GM21825 (cell line): ENCODE measurements around the gene CGGBP1.
A peak's percentile ranks its signal among the peaks of the same experiment; 100 is the strongest.

Experiments
- ATAC-seq: cut with Tn5 transposase; IDR thresholded peaks from one replicate; pipeline ENCODE4 v1.9.1; 2021; ENCODE audit warnings: mild to moderate bottlenecking, moderate library complexity; ENCODE audit not compliant: unreplicated experiment

The CGGBP1 gene, protein sequence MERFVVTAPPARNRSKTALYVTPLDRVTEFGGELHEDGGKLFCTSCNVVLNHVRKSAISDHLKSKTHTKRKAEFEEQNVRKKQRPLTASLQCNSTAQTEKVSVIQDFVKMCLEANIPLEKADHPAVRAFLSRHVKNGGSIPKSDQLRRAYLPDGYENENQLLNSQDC

GRCh38 chr3:88058581-88059379, at the start of gene CGGBP1, which contains the start of gene ZNF654:
TSS of gene CGGBP1 (minus strand) at chr3:88059005. CDS start at chr3:88055976, 3,029 bp downstream.
TSS of gene ZNF654 (plus strand) at chr3:88059255. CDS start at chr3:88059320, 65 bp downstream.
- peak; percentile 95 for ATAC-seq

DNA sequence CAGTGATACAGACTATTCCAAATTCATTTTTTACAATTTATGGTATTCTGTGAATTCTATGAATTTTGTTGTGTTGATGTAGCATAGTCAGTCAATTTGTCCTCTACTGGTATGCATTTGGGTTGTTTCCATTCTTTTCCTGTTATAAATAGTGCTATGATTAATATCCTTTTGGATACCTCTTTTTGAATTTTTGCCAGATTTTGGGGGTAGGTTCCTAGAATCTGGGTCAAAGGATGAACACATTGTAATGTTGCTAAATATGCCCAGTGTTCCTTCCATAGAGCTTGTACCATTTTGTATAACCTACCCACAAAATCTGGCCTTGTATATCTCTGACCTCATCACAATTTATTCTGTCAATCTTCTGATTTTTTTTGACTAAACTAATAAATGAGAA, 46.5 kb upstream of the CGGBP1 start:
- no peak for ATAC-seq

DNA sequence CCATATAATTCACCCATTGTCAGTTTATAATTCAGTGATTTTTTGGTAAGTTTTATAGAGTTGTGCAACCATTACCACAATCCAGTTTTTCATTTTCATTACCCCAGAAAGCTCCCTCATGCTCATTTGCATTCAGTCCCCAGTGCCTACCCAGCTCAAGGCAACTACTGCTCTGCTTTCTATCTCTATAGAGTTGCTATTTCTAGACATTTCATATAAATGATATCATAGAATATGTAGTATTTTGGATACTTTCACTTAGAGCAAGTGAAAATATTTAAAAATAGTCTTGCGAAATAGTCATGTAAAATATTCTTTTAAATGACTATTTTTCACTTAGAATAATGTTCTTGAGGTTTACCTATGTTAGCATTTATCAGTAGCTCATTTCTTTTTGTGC, 42.3 kb upstream of the CGGBP1 start:
- no peak for ATAC-seq

GRCh38 chr3:88093266-88093665, 34.5 kb upstream of the CGGBP1 start:
- ATAC-seq: no peak

DNA sequence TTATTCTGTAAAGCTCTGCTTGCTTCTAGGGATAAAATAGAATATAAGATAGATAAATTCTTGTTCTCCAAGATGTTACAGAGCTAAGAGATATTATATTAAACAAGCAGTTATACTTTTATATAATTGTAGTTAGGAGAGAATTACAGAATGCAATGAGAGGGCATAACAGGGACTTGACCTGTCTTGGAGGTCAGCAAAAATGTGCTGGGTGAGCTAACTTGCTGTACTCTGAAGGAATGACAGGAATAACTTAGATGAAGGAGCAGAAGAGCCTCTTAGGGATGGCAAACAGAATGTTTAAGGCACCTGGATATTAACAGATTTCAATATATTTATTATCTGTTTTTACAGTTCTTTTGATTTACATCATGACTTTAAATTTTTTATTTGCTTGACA, 33.5 kb upstream of the CGGBP1 start:
- ATAC-seq: no peak

- ATAC-seq: no peak
Observed at GRCh38 chr3:88090681-88091080, 31.9 kb upstream of the CGGBP1 start.

DNA sequence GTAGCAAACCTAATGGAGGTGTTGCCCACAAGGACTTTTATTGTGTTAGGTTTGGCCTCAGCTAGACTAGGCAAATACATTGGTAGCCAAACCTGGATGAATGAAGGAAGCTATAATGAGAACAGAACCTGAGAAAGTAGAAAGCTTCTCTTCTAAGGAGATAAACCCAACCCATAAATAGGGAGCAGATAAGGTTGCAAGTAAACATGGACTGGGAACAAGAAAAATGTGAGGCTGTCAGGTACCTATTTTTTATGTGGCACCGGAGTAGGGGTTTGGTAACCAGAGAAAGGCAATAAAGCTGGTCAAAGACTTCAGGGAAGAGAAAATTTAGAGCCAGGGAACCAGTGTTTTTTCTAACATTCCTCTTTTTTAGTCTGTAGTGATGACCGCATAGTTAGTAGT, 25.3 kb upstream of the CGGBP1 start:
- no peak for ATAC-seq

GRCh38 chr3:88082854-88083253, 24.0 kb upstream of the CGGBP1 start:
- ATAC-seq: no peak

DNA sequence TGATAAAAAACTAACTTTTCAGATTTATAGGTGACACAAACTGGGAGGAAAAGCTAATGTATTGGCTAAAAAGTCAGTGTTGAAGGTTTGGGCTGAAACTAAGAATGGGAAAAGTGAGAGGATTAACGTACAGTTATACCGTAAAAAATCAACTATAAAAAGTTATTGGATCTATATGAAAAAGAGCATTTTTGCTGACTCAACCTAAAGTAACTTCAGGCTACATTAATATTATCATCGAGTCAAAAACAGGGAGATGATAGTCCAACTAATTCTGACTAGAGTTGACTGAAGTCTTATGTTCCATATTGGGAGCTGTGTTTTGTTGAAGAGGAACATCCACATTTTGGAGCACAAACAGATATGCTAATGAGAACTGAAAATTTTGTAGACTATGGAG, 20.1 kb upstream of the CGGBP1 start:
- ATAC-seq: no peak

- ATAC-seq: no peak
Observed at GRCh38 chr3:88076712-88077111, 17.9 kb upstream of the CGGBP1 start.

- ATAC-seq: no peak
Observed at GRCh38 chr3:88075497-88075896, 16.7 kb upstream of the CGGBP1 start.

GRCh38 chr3:88075072-88075471, 16.3 kb upstream of the CGGBP1 start:
- ATAC-seq: no peak

- no peak for ATAC-seq
Observed at GRCh38 chr3:88061746-88062145, 2.9 kb upstream of the CGGBP1 start.

- no peak for ATAC-seq
Observed at GRCh38 chr3:88059380-88060170, 770 bp upstream of the CGGBP1 start.

DNA sequence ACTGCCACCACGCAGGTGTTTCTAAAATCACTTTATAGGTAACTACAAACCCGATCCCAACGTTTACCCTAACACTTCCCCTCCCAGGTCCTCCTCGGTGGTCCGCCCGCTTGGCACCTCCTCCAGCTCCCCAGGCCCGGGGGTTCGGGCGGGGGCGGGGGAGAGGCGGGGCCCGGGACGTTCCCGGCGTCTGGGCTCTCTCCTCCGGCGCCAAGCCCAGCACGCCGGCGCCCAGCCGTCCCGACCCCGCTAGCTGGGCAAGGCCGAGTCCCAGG, 562 bp downstream of the CGGBP1 start:
- ATAC-seq: no peak

- ATAC-seq: no peak
Observed at GRCh38 chr3:88057630-88058305, 1.0 kb downstream of the CGGBP1 start.

GRCh38 chr3:88046766-88047165, 12.0 kb downstream of the CGGBP1 start:
- no peak for ATAC-seq

GRCh38 chr3:88044411-88044810, 14.4 kb downstream of the CGGBP1 start:
- no peak for ATAC-seq

- ATAC-seq: no peak
Observed at GRCh38 chr3:88041005-88041404, 17.8 kb downstream of the CGGBP1 start.

GRCh38 chr3:88040529-88040928, 18.3 kb downstream of the CGGBP1 start:
- ATAC-seq: no peak

DNA sequence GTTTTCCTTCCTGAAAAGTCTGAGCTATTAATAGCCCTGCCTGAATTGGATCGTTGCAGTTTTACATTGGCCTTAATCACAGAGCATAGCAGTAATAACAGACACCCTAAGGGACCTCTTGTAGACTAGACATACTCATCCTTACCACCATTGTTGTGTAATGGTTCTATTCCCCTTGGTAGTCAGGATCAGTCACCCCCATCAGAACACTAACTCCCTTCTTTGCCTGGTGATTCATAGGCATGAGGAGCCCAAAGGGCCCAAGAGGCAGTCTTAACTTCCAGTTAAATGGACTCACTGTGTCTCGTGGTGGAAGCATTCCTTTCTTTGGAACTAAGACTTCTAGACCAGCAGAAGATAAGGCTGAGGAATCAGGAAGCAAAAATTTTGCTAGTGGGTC, 20.2 kb downstream of the CGGBP1 start:
- no peak for ATAC-seq
